RWPE2 (cell line): ENCODE measurements around the gene ASIC3.

Experiments used
- ATAC-seq: fragments of 200-7000 bp; cut with Tn5 transposase; 3 replicates; pipeline ENCODE4 v1.9.1; 2021; ENCODE audit warnings: low read depth
- DNase-seq: peaks from one replicate; pipeline ENCODE4 v3.0.0-alpha.2; 2020; ENCODE audit warnings: low spot score
- H3K27ac ChIP-seq: fragments of 450-650 bp; 2 replicates; pipeline ENCODE4 v1.5.1; 2017; ENCODE audit warnings: mild to moderate bottlenecking; ENCODE audit not compliant: poor library complexity, severe bottlenecking
- H3K27me3 ChIP-seq: fragments of 250-450 bp; sonication (Bioruptor Pico); 2 replicates; pipeline ENCODE4 v1.5.1; 2021; ENCODE audit warnings: mild to moderate bottlenecking, moderate library complexity; ENCODE audit not compliant: insufficient read depth, poor library complexity, severe bottlenecking
- H3K36me3 ChIP-seq: fragments of 250-450 bp; sonication (Bioruptor Pico); 2 replicates; pipeline ENCODE4 v1.5.1; 2020; ENCODE audit warnings: low read depth, mild to moderate bottlenecking, moderate library complexity
- H3K4me1 ChIP-seq: fragments of 250-450 bp; sonication (Bioruptor Pico); 2 replicates; pipeline ENCODE4 v1.5.1; 2021; ENCODE audit warnings: mild to moderate bottlenecking, moderate library complexity; ENCODE audit not compliant: insufficient read depth, poor library complexity, severe bottlenecking
- H3K4me3 ChIP-seq: fragments of 250-450 bp; sonication (Bioruptor Pico); 2 replicates; pipeline ENCODE4 v1.5.1; 2021; ENCODE audit warnings: mild to moderate bottlenecking, moderate library complexity; ENCODE audit not compliant: severe bottlenecking
- H3K9me3 ChIP-seq: fragments of 250-450 bp; sonication (Bioruptor Pico); 2 replicates; pipeline ENCODE4 v1.5.1; 2021; ENCODE audit warnings: mild to moderate bottlenecking, moderate library complexity; ENCODE audit not compliant: severe bottlenecking
- CTCF ChIP-seq: fragments of 450-650 bp; IDR thresholded peaks from one replicate; pipeline ENCODE4 v1.5.1; 2017; ENCODE audit warnings: mild to moderate bottlenecking, moderate library complexity; ENCODE audit not compliant: poor library complexity, severe bottlenecking

Gene ASIC3

GRCh38 chr7:151065516-151065915, 17.2 kb downstream of the ASIC3 start:
- no peak overlapping the region for H3K4me3 ChIP-seq
- peaks cover 56% of the 10 kb centered on the region for H3K36me3 ChIP-seq
- DNase-seq (no peak), ATAC-seq (no peak)
- H3K27me3 ChIP-seq: no peaks in the 10 kb centered on the region
- TF ChIP-seq CTCF: no peak
- H3K4me1 ChIP-seq: peaks cover 24% of the 10 kb centered on the region
- H3K27ac ChIP-seq: no peak overlapping the region
- H3K9me3 ChIP-seq: no peaks in the 10 kb centered on the region

- ATAC-seq (no peak), DNase-seq (no peak)
- Histone ChIP-seq H3K4me1 (peaks cover 18% of the 10 kb centered on the region), H3K9me3 (no peaks in the 10 kb centered on the region), H3K36me3 (peaks cover 62% of the 10 kb centered on the region), H3K27ac (no peak overlapping the region), H3K4me3 (no peak overlapping the region), H3K27me3 (no peaks in the 10 kb centered on the region)
- no peak for TF ChIP-seq CTCF
Measured at GRCh38 chr7:151066273-151066974, 18.1 kb downstream of the ASIC3 start.

- Histone ChIP-seq H3K36me3 (peaks cover 80% of the 10 kb centered on the region), H3K9me3 (no peaks in the 10 kb centered on the region), H3K27ac (no peak overlapping the region), H3K4me1 (peaks cover 2% of the 10 kb centered on the region), H3K27me3 (no peaks in the 10 kb centered on the region), H3K4me3 (no peak overlapping the region)
- DNase-seq (no peak), ATAC-seq (no peak)
- TF ChIP-seq CTCF: no peak
Measured at GRCh38 chr7:151068069-151068773, 19.9 kb downstream of the ASIC3 start.

- no peak for TF ChIP-seq CTCF
- Histone ChIP-seq H3K27me3 (no peaks in the 10 kb centered on the region), H3K27ac (no peak overlapping the region), H3K4me3 (no peak overlapping the region), H3K9me3 (no peaks in the 10 kb centered on the region), H3K36me3 (peaks cover 82% of the 10 kb centered on the region), H3K4me1 (no peaks in the 10 kb centered on the region)
- DNase-seq: no peak
- ATAC-seq: no peak
Measured at GRCh38 chr7:151069841-151070573, 21.7 kb downstream of the ASIC3 start.
